Prostate gland (tissue), 2 donors: ENCODE data around the gene FAM237B. TPM values are rescaled to one million over a fixed set of nuclear protein-coding genes. Genes with fewer than 3 reads are reported as not detected.
A peak's percentile ranks its signal among the peaks of the same experiment; 100 is the strongest.
"Not testable (repeated sequence)": the region's sequence is repeated elsewhere in the genome, so short reads cannot be mapped to it uniquely, and the experiment has no call there.

Source experiments
- DNase-seq: peaks from one replicate; pipeline ENCODE4 v3.0.0-alpha.2; 2019; ENCODE audit warnings: low spot score
- H3K27ac ChIP-seq, 2 donors: fragments of 200-600 bp; sonication (generic); 2 replicates each; pipeline ENCODE4 v1.5.1; 2017 to 2019
- H3K27me3 ChIP-seq: fragments of 200-600 bp; sonication (generic); replicated peaks from 2 replicates; pipeline ENCODE4 v1.5.1; 2019; ENCODE audit not compliant: insufficient read depth
- H3K36me3 ChIP-seq, 2 donors: fragments of 200-600 bp; sonication (generic); 1 replicate in 1 of 2; 2 replicates in 1 of 2; pipeline versions ENCODE4 v1.5.1 to v1.8.1; 2017 to 2019
- H3K4me1 ChIP-seq: fragments of 200-600 bp; sonication (generic); replicated peaks from 2 replicates; pipeline ENCODE4 v1.5.1; 2019
- H3K4me3 ChIP-seq, 2 donors: fragments of 200-600 bp; sonication (generic); 2 replicates each; pipeline ENCODE4 v1.5.1; 2017 to 2019
- H3K9me3 ChIP-seq: fragments of 200-600 bp; sonication (generic); 2 replicates; pipeline ENCODE4 v1.5.1; 2017
- CTCF ChIP-seq, 4 experiments: fragments of 200-600 bp in 2 of 4; fragments of 450-650 bp in 2 of 4; sonication (generic) in 2 of 4; IDR thresholded peaks; 1 replicate in 3 of 4; 2 replicates in 1 of 4; pipeline ENCODE4 v1.5.1; 2016 to 2019; ENCODE audit warnings: antibody characterized with exemption in 4 of 4, mild to moderate bottlenecking in 2 of 4, moderate library complexity in 2 of 4
- POLR2A ChIP-seq: fragments of 450-650 bp; IDR thresholded peaks from one replicate; pipeline ENCODE4 v1.6.1; 2016; ENCODE audit warnings: antibody characterized with exemption, mild to moderate bottlenecking
- POLR2AphosphoS5 ChIP-seq: sonication (generic); formaldehyde crosslinking; IDR thresholded peaks from one replicate; pipeline ENCODE4 v1.6.1; 2017; ENCODE audit warnings: antibody characterized with exemption
- WGBS: methylation state at CpG from one replicate; pipeline ENCODE4 v1.1.5; 2018; 5-methylcytosine and 5-hydroxymethylcytosine counted together
- intact Hi-C: fragments of 100-400 bp; cut with DNase I; formaldehyde crosslinking; loops from one replicate; pipeline ENCODE4 v1.14.2; 2022
- total RNA-seq, 2 donors: library from RNA; depleted of rRNA; stranded (reverse); fragments of >200 nt; gene quantifications; one replicate each; pipeline ENCODE4 v1.1.0, GENCODE V29; 2016

FAM237B gene
- not detected for total RNA-seq

- peak within 1 kb of the TSS in 1 of 2 donors; percentile 11 for H3K4me3 ChIP-seq
- no peaks in the 10 kb centered on the region for H3K4me1 ChIP-seq
- TF ChIP-seq CTCF (IDR thresholded peaks at IDR 0.05): no peak
- no peak for TF ChIP-seq POLR2A
- no peak for TF ChIP-seq POLR2AphosphoS5
- DNase-seq: no peak
- intact Hi-C loops: no loop called here
- H3K36me3 ChIP-seq: no peaks in the 10 kb centered on the region
- H3K27ac ChIP-seq: no peak within 1 kb of the TSS
- WGBS: 2% methylated on average over 57 of the region's 62 CpGs
- H3K27me3 ChIP-seq: no peaks in the 10 kb centered on the region
- H3K9me3 ChIP-seq: no peaks in the 10 kb centered on the region
Observed at GRCh38 chr7:90320801-90321494, at the start of gene FAM237B. TSS of gene FAM237B (minus strand) at chr7:90321304. CDS start at chr7:90319748, 1,556 bp downstream.

GRCh38 chr7:90351987-90352386 is 30.9 kb upstream of the FAM237B start:
- peaks cover 7% of the 10 kb centered on the region for H3K4me1 ChIP-seq
- H3K4me3 ChIP-seq: no peak overlapping the region
- intact Hi-C loops: no loop called here

GRCh38 chr7:90350032-90350431 is 28.9 kb upstream of the FAM237B start:
- H3K27ac ChIP-seq, intact Hi-C loops, H3K4me3 ChIP-seq, DNase-seq, H3K9me3 ChIP-seq, H3K36me3 ChIP-seq, H3K4me1 ChIP-seq, H3K27me3 ChIP-seq: not testable (repeated sequence)
- 98% methylated on average over 3 of the region's 3 CpGs for WGBS

More at GRCh38 chr7:90351987-90352386, 30.9 kb upstream of the FAM237B start:
- H3K36me3 ChIP-seq: peaks cover 0 to 4% of the 10 kb centered on the region in 2 donors
- H3K27me3 ChIP-seq: no peaks in the 10 kb centered on the region
- TF ChIP-seq CTCF (IDR thresholded peaks at IDR 0.05) (no peak), POLR2AphosphoS5 (no peak), POLR2A (no peak)
- H3K27ac ChIP-seq: no peak overlapping the region
- DNase-seq: no peak
- H3K9me3 ChIP-seq: no peaks in the 10 kb centered on the region

DNA sequence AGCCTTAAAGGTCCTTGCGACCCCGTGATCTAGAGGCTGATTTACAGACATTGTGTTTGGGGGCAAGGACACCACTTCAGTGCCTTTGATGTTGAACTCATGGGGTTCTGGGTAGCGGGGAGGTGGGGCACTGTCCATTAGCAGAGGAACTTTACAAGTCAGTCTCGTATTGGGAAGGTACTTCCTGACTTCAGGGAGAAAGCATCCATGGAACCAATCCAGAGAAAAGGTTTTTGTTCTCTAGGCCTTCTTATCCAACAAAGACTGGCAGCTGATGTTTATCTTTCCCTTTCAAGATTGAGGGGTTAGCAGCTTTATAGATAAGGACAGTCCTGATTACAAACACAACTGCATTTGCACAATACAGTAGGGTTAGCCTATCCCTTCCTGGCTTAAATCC is 28.2 kb upstream of the FAM237B start:
- peaks cover 7% of the 10 kb centered on the region for H3K4me1 ChIP-seq
- no peaks in the 10 kb centered on the region for H3K27me3 ChIP-seq
- H3K9me3 ChIP-seq: no peaks in the 10 kb centered on the region
- no peak overlapping the region for H3K27ac ChIP-seq
- no peak overlapping the region for H3K4me3 ChIP-seq
- 67% methylated on average over 4 of the region's 4 CpGs for WGBS
- TF ChIP-seq POLR2AphosphoS5 (no peak), CTCF (IDR thresholded peaks at IDR 0.05) (no peak)
- DNase-seq: no peak
- intact Hi-C loops: loop anchor here (5.0 kb wide), 1 partner anchor 53 kb away; the partner anchor contains the start of gene CLDN12
- H3K36me3 ChIP-seq: no peaks in the 10 kb centered on the region

- Histone ChIP-seq H3K4me3 (no peak overlapping the region), H3K27ac (no peak overlapping the region), H3K27me3 (no peaks in the 10 kb centered on the region), H3K36me3 (no peaks in the 10 kb centered on the region), H3K4me1 (peaks cover 7% of the 10 kb centered on the region), H3K9me3 (no peaks in the 10 kb centered on the region)
- intact Hi-C loops: loop anchor here (5.0 kb wide), 1 partner anchor 55 kb away; the partner anchor contains the start of gene CLDN12
- no peak for DNase-seq
- 63% methylated on average over 4 of the region's 4 CpGs for WGBS
- TF ChIP-seq POLR2A: no peak
- no peak for TF ChIP-seq CTCF (IDR thresholded peaks at IDR 0.05)
- TF ChIP-seq POLR2AphosphoS5: no peak
Observed at GRCh38 chr7:90347759-90348158, 26.7 kb upstream of the FAM237B start.
